GM19023 (cell line): Measurements from ENCODE around the gene COPZ1.
"Not testable (repeated sequence)": the region's sequence is repeated elsewhere in the genome, so short reads cannot be mapped to it uniquely, and the experiment has no call there.

ENCODE experiments used
- ATAC-seq: cut with Tn5 transposase; IDR thresholded peaks from one replicate; pipeline ENCODE4 v1.9.1; 2021; ENCODE audit warnings: mild to moderate bottlenecking, moderate library complexity; ENCODE audit not compliant: unreplicated experiment

COPZ1 gene

GRCh38 chr12:54324617-54325441 is at the start of gene COPZ1:
TSS of gene COPZ1 (plus strand) at chr12:54325131. CDS start at chr12:54325164, 33 bp downstream.
- peak; percentile 98 for ATAC-seq

- ATAC-seq = no peak
These were observed 48.6 kb upstream of the COPZ1 start for GRCh38 chr12:54276368-54276767.

GRCh38 chr12:54277823-54278276 is 47.1 kb upstream of the COPZ1 start:
- no peak for ATAC-seq

GRCh38 chr12:54279227-54279631 is 45.7 kb upstream of the COPZ1 start:
- ATAC-seq = no peak

- peak; percentile 72 for ATAC-seq
These were observed 45.1 kb upstream of the COPZ1 start, which contains the start of gene CBX5 for GRCh38 chr12:54279632-54280467. TSS of gene CBX5 (minus strand) at chr12:54280122. CDS start at chr12:54257650, 22,472 bp downstream.

- peak; percentile 86 for ATAC-seq
These were observed 44.3 kb upstream of the COPZ1 start, which contains the start of gene HNRNPA1 for GRCh38 chr12:54280468-54281260. TSS of gene HNRNPA1 (plus strand) at chr12:54280726. CDS start at chr12:54280808, 82 bp downstream.

- not testable (repeated sequence) for ATAC-seq
These were observed 43.7 kb upstream of the COPZ1 start for GRCh38 chr12:54281261-54281638.

GRCh38 chr12:54281694-54282093 is 43.2 kb upstream of the COPZ1 start:
- ATAC-seq = not testable (repeated sequence)

- no peak for ATAC-seq
These were observed 41.9 kb upstream of the COPZ1 start for GRCh38 chr12:54282949-54283593.

GRCh38 chr12:54284070-54284780 is 40.7 kb upstream of the COPZ1 start:
- not testable (repeated sequence) for ATAC-seq

GRCh38 chr12:54285150-54286041 is 39.5 kb upstream of the COPZ1 start:
- no peak for ATAC-seq

- ATAC-seq = no peak
These were observed 38.6 kb upstream of the COPZ1 start for GRCh38 chr12:54286042-54287030.

GRCh38 chr12:54287261-54288157 is 37.4 kb upstream of the COPZ1 start:
- no peak for ATAC-seq

- no peak for ATAC-seq
These were observed 32.6 kb upstream of the COPZ1 start for GRCh38 chr12:54292083-54292930.

- no peak for ATAC-seq
These were observed 32.0 kb upstream of the COPZ1 start for GRCh38 chr12:54292931-54293241.
